Measurements from ENCODE around the gene FAM72A.
A peak's percentile ranks its signal among the peaks of the same experiment; 100 is the strongest.
"Not testable (repeated sequence)": the region's sequence is repeated elsewhere in the genome, so short reads cannot be mapped to it uniquely, and the experiment has no call there.

FAM72A gene

GRCh38 chr1:206202789-206203363 lies at the start of gene FAM72A:
FAM72A (minus strand) TSS chr1:206202839; CDS start chr1:206202025, 814 bp downstream.
- peak; percentile 99 for DNase-seq

- DNase-seq = not testable (repeated sequence)
Measured at GRCh38 chr1:206250953-206251681, 48.5 kb upstream of the FAM72A start.

GRCh38 chr1:206246129-206246886 lies 43.7 kb upstream of the FAM72A start:
- DNase-seq = not testable (repeated sequence)

- not testable (repeated sequence) for DNase-seq
Measured at GRCh38 chr1:206245479-206245878, 42.8 kb upstream of the FAM72A start.

GRCh38 chr1:206243335-206243734 lies 40.7 kb upstream of the FAM72A start:
- peak; percentile 5 for DNase-seq

- DNase-seq = not testable (repeated sequence)
Measured at GRCh38 chr1:206240288-206240687, 37.6 kb upstream of the FAM72A start.

- DNase-seq = not testable (repeated sequence)
Measured at GRCh38 chr1:206235190-206235589, 32.6 kb upstream of the FAM72A start.

GRCh38 chr1:206234189-206234916 lies 31.7 kb upstream of the FAM72A start:
- not testable (repeated sequence) for DNase-seq

GRCh38 chr1:206232970-206233645 lies 30.5 kb upstream of the FAM72A start:
- DNase-seq = not testable (repeated sequence)

GRCh38 chr1:206231989-206232388 lies 29.4 kb upstream of the FAM72A start:
- peak; percentile 79 for DNase-seq

- DNase-seq = not testable (repeated sequence)
Measured at GRCh38 chr1:206229286-206229685, 26.6 kb upstream of the FAM72A start.

- DNase-seq = not testable (repeated sequence)
Measured at GRCh38 chr1:206226886-206227285, 24.2 kb upstream of the FAM72A start.

- DNase-seq = not testable (repeated sequence)
Measured at GRCh38 chr1:206225386-206225785, 22.7 kb upstream of the FAM72A start.

- DNase-seq = not testable (repeated sequence)
Measured at GRCh38 chr1:206224190-206224776, 21.6 kb upstream of the FAM72A start.

- not testable (repeated sequence) for DNase-seq
Measured at GRCh38 chr1:206221585-206221984, 18.9 kb upstream of the FAM72A start.

- peak; percentile 1 for DNase-seq
Measured at GRCh38 chr1:206220332-206221000, 17.8 kb upstream of the FAM72A start.

GRCh38 chr1:206219514-206220331 lies 17.1 kb upstream of the FAM72A start:
- not testable (repeated sequence) for DNase-seq

GRCh38 chr1:206218765-206219164 lies 16.1 kb upstream of the FAM72A start:
- DNase-seq = not testable (repeated sequence)

- DNase-seq = not testable (repeated sequence)
Measured at GRCh38 chr1:206218285-206218684, 15.6 kb upstream of the FAM72A start.
